Raji (cell line): ENCODE results near the gene SNAI3.

ENCODE experiments used
- POLR2A ChIP-seq: IDR thresholded peaks from 2 replicates; pipeline ENCODE4 v1.6.1; 2011; ENCODE audit warnings: low read depth, low read length, control low read depth; ENCODE audit not compliant: insufficient read depth

The SNAI3 gene

GRCh38 chr16:88635671-88636319 lies 50.5 kb downstream of the SNAI3 start:
- no peak for TF ChIP-seq POLR2A

GRCh38 chr16:88634994-88635670 lies 51.2 kb downstream of the SNAI3 start:
- no peak for TF ChIP-seq POLR2A

GRCh38 chr16:88634141-88634993 lies 51.9 kb downstream of the SNAI3 start:
- 0 out of 2 replicates have a peak, but pooled peaks have one; percentile 21 for TF ChIP-seq POLR2A

DNA sequence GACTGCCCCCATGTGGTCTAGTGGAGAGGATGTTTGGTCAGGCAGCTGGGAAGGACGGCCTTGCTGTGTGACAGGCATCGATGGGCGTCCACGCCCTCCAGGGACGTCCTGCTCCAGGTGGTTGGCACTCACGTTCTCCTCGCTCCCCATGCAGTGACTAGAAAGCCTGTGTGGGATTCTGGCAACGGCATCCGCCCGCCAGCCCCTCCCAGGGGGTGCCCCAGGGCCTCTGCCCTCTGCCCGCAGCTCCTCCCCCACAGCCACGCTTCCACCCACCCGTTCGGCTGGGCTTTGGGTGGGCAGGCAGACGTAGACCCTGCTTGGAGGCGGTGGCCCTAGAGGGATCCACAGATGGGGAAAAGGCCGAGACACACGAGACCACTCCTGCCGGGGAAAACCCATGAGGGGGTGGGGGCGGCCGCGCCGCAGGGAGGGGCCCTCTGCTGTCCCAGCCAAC lies 52.6 kb downstream of the SNAI3 start:
- no peak for TF ChIP-seq POLR2A

- TF ChIP-seq POLR2A: no peak
Observed at GRCh38 chr16:88632587-88632930, 53.7 kb downstream of the SNAI3 start.

DNA sequence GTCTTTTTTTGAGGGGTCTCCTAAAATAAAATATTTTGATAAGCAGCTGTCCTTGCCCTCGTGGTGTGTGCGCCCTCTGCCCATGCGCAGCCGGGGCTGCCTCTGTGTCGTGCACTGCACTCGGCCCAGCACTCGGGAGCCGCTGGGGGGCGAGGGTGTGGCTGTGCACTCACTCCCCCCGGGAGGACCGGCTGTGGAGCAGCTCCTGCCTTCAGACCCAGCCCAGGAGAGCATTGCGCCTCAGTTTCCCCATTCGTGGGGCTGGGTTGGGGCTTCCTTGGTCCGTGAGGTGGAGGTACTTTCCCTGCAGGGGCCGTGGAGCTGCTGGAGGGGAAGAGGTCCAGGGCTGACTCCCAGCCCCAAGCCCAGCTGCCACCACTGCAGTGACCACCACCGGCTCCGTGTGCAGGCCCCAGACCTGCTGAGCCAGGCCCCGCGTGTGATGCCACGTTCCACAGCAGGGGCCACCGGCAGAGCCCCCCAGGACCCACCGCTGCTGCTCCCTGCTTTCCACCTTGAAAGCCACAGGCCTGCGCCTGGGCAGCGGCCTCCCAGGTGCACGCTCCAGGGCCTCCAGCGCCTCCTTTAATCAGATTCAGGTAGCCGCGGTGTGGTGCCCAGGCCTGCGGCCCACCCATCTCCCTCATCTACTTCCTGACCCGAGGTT lies 54.3 kb downstream of the SNAI3 start:
- no peak for TF ChIP-seq POLR2A

GRCh38 chr16:88631384-88631783 lies 54.9 kb downstream of the SNAI3 start:
- no peak for TF ChIP-seq POLR2A

GRCh38 chr16:88630941-88631340 lies 55.4 kb downstream of the SNAI3 start:
- no peak for TF ChIP-seq POLR2A

DNA sequence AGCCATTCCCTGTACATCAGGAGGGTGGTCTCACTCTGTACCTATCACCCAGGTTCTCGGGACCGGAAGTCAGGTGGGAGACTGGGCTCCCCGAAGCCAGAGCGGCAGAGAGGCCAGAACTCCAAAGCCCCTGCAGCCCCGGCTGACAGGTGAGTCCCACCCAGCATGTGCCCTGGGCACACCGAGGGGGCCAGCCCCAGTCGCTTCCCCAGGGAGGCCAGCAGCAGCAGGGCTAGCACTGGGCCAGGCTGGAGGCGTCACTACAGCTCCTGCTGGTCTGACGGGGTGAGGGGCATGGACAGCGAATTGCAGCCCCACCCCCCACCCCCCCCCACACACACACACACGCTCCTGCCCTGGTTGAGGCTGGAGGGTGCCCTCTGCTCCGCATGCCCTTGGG lies 55.9 kb downstream of the SNAI3 start:
- no peak for TF ChIP-seq POLR2A

DNA sequence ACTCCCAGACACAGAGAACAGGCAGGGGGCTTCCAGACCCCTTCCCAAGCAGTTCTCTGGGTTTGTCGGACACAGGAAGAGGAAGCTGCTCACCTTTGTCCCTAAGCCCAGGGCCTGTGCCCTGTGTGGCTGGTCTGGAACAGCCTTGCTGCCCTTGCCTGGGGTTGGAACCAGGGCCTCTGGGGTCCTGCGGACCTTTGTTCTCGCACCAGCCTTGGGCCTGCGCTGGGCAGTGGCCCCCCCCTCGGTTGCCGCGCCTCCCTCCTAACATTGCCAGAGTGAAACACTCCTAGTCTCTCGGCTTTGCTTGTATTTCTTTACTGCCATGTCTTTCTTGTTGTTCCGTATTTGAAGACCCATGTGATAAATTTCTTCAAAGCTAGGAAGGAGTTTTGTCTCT lies 56.5 kb downstream of the SNAI3 start:
- TF ChIP-seq POLR2A: no peak

- TF ChIP-seq POLR2A: no peak
Observed at GRCh38 chr16:88628512-88628974, 57.8 kb downstream of the SNAI3 start.
